ENCODE results near the gene HTRA3.

The HTRA3 gene

DNA sequence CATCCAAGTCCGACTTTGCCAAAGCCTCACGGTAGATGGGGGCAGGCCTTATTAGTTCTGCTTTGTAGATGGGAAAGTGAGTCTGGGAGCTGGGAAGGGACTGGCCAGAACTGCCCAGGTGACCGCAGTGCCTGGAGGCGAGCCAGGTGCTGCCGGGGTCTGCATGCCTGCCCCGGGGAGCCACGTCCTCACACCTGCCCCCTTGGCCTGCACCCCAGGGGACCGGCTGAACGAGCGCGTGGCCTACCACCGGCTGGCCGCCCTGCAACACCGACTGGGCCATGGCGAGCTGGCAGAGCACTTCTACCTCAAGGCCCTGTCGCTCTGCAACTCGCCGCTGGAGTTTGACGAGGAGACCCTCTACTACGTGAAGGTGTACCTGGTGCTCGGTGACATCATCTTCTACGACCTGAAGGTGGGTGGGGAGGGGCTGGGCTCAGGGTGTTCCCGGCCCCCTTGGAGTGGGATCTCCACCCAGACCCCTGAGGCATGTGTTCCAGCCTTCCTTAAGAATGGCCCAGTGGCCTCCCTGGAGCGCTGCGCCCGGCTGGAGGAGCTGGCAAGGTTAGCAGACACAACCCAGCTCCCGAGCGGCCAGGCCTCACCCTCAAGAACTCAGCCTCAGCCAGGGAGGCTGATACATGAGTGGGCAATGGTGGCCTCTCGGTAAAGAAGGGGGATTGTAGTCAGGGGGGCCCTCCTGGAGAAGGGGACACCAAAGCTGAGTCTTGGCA lies 32.1 kb upstream of the HTRA3 start:
- TF ChIP-seq, protein P1, sequence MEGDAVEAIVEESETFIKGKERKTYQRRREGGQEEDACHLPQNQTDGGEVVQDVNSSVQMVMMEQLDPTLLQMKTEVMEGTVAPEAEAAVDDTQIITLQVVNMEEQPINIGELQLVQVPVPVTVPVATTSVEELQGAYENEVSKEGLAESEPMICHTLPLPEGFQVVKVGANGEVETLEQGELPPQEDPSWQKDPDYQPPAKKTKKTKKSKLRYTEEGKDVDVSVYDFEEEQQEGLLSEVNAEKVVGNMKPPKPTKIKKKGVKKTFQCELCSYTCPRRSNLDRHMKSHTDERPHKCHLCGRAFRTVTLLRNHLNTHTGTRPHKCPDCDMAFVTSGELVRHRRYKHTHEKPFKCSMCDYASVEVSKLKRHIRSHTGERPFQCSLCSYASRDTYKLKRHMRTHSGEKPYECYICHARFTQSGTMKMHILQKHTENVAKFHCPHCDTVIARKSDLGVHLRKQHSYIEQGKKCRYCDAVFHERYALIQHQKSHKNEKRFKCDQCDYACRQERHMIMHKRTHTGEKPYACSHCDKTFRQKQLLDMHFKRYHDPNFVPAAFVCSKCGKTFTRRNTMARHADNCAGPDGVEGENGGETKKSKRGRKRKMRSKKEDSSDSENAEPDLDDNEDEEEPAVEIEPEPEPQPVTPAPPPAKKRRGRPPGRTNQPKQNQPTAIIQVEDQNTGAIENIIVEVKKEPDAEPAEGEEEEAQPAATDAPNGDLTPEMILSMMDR (IDR thresholded peaks at IDR 0.05; ENCODE audit: extremely low read depth, insufficient read depth, missing control alignments), result no peak
- in situ Hi-C loops (cut with MboI; ENCODE audit: low pct_unique_long_range_greater_than_20kb, low sequenced_read_pairs, unreplicated experiment), result no loop called here

DNA sequence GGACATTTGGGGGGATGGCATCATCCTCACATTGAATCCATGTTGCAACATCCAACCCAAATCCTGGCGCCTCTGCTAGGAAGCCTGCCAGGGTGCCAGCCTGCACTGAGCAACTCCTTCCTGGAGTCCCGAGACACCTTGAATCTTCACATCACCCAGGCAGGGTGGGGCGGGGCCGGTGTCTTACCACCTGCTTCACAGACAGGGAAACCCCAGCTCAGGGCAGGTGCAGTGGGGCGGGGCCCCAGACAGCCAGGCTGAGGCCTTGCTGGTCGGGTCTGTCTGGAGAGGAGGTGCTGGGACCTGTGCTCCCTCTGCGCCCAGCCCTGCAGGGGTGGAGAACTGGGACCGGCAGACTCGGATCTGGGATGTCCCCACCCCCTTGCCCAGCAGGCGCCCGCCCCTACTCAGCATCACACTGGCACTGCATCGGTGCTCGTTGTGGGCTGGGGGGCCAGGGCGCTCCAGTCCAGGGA lies 31.5 kb upstream of the HTRA3 start:
- in situ Hi-C loops (cut with MboI; ENCODE audit: low pct_unique_long_range_greater_than_20kb, low sequenced_read_pairs, unreplicated experiment), result no loop called here
- DNase-seq (ENCODE audit: low spot score), result no peak
- TF ChIP-seq, protein P1 (IDR thresholded peaks at IDR 0.05; ENCODE audit: extremely low read depth, insufficient read depth, missing control alignments), result no peak

More for the DNA sequence above, 32.1 kb upstream of the HTRA3 start:
- no peak for DNase-seq (ENCODE audit: low spot score)

DNA sequence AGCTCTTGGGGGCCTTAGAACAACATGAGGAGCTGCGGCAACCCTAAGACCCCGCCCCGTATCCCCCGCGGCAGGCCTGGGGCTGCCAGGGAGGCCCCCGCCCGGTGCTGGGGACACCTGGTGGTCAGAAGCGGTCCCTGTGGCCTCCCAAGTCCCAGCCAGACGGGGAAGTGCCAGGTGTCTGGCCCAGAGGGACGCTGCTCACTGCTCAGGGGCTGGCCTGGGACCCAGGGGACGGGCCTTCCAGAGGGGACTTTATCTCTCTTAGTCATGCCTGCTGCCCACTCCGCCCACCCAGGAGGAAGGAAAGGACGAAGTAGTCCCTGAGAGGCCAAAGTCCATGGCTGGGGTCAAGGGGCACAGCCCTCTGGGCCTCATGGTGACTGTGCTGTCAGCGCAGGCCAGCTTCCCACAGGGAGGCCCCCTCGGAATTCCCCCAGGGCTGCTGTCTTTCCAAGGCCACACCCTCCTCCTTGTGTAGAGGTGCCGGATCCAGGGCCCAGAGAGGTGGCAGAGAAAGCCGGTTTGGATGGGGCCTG lies 31.0 kb upstream of the HTRA3 start:
- DNase-seq (ENCODE audit: low spot score), result peak; percentile 63
- in situ Hi-C loops (cut with MboI; ENCODE audit: low pct_unique_long_range_greater_than_20kb, low sequenced_read_pairs, unreplicated experiment), result no loop called here
- TF ChIP-seq, protein P1 (IDR thresholded peaks at IDR 0.05; ENCODE audit: extremely low read depth, insufficient read depth, missing control alignments), result peak; percentile 38

DNA sequence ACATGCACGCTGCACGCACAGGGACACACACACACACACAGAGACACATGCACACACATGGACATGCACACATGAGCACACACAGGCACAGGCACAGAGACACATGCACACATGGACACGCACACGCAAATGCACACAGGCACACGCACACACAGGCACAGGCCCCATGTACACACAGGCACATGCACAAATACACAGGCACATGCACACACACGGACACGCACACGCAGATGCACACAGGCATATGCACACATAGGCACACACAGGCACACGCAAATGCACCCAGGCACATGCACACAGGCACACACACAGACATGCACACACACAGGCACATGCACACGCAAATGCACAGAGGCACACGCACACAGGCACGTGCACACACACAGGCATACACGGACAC lies 30.3 kb upstream of the HTRA3 start:
- TF ChIP-seq, protein P1 (IDR thresholded peaks at IDR 0.05; ENCODE audit: extremely low read depth, insufficient read depth, missing control alignments), result no peak
- no peak for DNase-seq (ENCODE audit: low spot score)
- in situ Hi-C loops (cut with MboI; ENCODE audit: low pct_unique_long_range_greater_than_20kb, low sequenced_read_pairs, unreplicated experiment), result no loop called here

DNA sequence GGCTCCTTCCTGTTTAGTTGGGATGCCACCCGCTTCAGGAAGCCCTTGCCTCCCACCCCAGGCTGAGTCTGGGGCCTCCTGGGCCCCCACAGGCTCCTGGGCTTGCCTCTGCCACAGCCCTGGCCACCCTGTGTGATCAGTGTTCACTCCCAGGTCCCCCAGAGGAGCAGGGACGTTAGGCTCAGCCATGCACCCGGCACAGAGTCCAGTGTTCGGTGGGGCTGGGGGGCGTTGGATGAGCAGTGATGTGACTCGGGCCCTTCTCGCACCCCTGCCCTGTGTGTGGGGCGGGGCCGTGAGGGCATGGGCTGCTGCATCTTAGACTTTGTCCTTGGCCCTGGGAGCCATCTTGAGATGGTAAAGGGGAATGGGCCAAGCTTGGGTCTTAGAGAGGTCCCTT lies 29.9 kb upstream of the HTRA3 start:
- TF ChIP-seq, protein P1 (IDR thresholded peaks at IDR 0.05; ENCODE audit: extremely low read depth, insufficient read depth, missing control alignments), result no peak
- in situ Hi-C loops (cut with MboI; ENCODE audit: low pct_unique_long_range_greater_than_20kb, low sequenced_read_pairs, unreplicated experiment), result loop anchor here (10.0 kb wide), 1 partner anchor 165 kb away; no protein-coding TSS in a partner anchor

DNA sequence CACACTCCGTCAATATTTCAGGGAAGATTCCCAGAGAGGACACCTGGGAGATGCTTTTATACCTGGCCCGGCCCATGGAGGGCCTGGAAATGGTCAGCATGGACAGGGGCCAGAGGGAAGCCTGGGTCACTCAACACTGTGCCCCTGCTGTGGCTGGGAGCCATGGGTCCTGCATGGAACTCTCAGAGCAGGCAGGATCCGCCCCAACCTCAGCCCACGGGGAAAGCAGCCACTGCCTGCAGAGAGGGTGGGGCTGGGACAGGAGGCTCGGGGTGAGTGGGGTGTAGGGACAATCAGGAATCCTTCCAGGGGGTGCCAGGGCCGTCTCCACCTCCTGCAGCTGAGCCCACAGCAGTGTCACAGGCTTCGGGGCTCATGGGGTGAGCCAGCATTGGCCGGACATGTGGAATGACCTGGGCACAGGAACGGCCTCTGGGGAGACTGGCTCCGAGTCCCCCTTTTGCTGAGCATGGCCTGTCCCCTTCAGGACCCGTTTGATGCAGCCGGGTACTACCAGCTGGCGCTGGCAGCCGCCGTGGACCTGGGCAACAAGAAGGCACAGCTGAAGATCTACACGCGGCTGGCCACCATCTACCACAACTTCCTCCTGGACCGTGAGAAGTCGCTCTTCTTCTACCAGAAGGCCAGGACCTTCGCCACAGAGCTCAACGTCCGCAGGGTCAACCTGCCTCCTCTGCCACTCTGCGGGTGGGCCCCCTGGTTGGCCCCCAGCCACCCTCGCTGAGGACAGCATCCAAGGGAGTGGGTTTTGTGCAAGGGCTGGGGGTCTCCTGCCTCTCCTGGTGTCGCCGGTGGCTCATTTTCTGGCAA lies 29.1 kb upstream of the HTRA3 start:
- TF ChIP-seq, protein P1 (IDR thresholded peaks at IDR 0.05; ENCODE audit: extremely low read depth, insufficient read depth, missing control alignments), result no peak
- DNase-seq (ENCODE audit: low spot score), result no peak
- in situ Hi-C loops (cut with MboI; ENCODE audit: low pct_unique_long_range_greater_than_20kb, low sequenced_read_pairs, unreplicated experiment), result loop anchor here (10.0 kb wide), 1 partner anchor 164 kb away; no protein-coding TSS in a partner anchor

More for the DNA sequence above, 29.9 kb upstream of the HTRA3 start:
- DNase-seq (ENCODE audit: low spot score), result no peak
